ENCODE data around the gene MYL12A.
"Not testable (repeated sequence)": the region's sequence is repeated elsewhere in the genome, so short reads cannot be mapped to it uniquely, and the experiment has no call there.

Gene MYL12A

GRCh38 chr18:3256693-3257626 is 9.4 kb downstream of the MYL12A start:
- FAIRE-seq = no peak

GRCh38 chr18:3257627-3258120 is 10.1 kb downstream of the MYL12A start:
- no peak for FAIRE-seq

- FAIRE-seq = no peak
Observed at GRCh38 chr18:3260995-3261372, 13.4 kb downstream of the MYL12A start.

- peak; percentile 72 for FAIRE-seq
Observed at GRCh38 chr18:3261373-3262233, 14.0 kb downstream of the MYL12A start, which contains the start of gene MYL12B. MYL12B (plus strand) TSS chr18:3262133; CDS start chr18:3272899, 10,766 bp downstream.

GRCh38 chr18:3262234-3263131 is 14.9 kb downstream of the MYL12A start:
- FAIRE-seq = no peak

GRCh38 chr18:3263132-3263700 is 15.6 kb downstream of the MYL12A start:
- FAIRE-seq = no peak

GRCh38 chr18:3264362-3264761 is 16.8 kb downstream of the MYL12A start:
- FAIRE-seq = no peak

- no peak for FAIRE-seq
Observed at GRCh38 chr18:3265564-3266033, 18.0 kb downstream of the MYL12A start.

GRCh38 chr18:3266062-3266608 is 18.5 kb downstream of the MYL12A start:
- no peak for FAIRE-seq

- FAIRE-seq = no peak
Observed at GRCh38 chr18:3268306-3268705, 20.7 kb downstream of the MYL12A start.

GRCh38 chr18:3269241-3269913 is 21.8 kb downstream of the MYL12A start:
- no peak for FAIRE-seq

- FAIRE-seq = no peak
Observed at GRCh38 chr18:3269914-3270299, 22.3 kb downstream of the MYL12A start.

- no peak for FAIRE-seq
Observed at GRCh38 chr18:3273042-3273441, 25.4 kb downstream of the MYL12A start.

GRCh38 chr18:3277643-3278213 is 30.1 kb downstream of the MYL12A start:
- FAIRE-seq = not testable (repeated sequence)

GRCh38 chr18:3279201-3280185 is 31.9 kb downstream of the MYL12A start:
- no peak for FAIRE-seq

GRCh38 chr18:3281456-3282400 is 34.1 kb downstream of the MYL12A start:
- FAIRE-seq = peak; percentile 98

- no peak for FAIRE-seq
Observed at GRCh38 chr18:3283253-3283863, 35.8 kb downstream of the MYL12A start.

GRCh38 chr18:3283908-3284307 is 36.3 kb downstream of the MYL12A start:
- no peak for FAIRE-seq
